ENCODE results near the gene BTBD6.

BTBD6 gene

DNA sequence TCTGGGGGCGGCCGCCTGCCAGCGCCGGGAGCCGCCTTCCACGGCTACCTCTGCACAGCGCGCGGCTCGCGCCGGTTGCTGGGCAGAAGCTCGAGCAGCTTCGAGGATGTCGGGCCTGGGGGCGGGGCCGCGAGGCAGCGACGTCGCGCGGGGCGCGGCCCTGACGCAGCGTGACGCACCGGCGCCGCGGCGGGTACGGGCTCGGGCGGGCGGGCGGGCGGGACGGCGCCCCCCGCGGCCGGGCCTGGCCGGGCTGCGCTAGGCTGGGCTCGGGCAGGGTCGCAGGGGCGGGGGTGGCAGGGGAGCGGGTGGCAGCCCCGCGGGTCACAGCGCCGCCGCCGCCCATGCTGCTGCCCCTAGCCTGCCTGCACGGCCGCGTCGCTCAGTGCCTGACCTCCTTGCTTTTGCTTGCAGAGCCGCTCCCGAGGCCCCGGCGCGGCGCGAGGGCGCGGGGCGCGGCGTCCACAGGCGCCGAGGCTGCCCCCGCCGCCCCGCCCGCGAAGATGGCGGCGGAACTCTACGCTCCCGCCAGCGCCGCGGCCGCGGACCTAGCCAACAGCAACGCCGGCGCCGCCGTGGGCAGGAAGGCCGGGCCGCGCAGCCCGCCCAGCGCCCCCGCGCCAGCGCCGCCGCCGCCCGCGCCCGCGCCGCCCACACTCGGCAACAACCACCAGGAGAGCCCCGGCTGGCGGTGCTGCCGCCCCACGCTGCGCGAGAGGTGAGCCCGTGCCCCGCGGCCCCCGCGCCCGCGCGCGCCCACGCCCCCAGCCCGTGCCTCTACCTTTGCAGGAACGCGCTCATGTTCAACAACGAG is at the start of gene BTBD6:
BTBD6 (plus strand) TSS at position 166 of the 814 bp plus-strand sequence; CDS start at position 345, 179 bp downstream.
- H3K4me3 ChIP-seq (ENCODE audit: low read length): peak within 1 kb of the TSS; percentile 67
- TF ChIP-seq, protein P1, sequence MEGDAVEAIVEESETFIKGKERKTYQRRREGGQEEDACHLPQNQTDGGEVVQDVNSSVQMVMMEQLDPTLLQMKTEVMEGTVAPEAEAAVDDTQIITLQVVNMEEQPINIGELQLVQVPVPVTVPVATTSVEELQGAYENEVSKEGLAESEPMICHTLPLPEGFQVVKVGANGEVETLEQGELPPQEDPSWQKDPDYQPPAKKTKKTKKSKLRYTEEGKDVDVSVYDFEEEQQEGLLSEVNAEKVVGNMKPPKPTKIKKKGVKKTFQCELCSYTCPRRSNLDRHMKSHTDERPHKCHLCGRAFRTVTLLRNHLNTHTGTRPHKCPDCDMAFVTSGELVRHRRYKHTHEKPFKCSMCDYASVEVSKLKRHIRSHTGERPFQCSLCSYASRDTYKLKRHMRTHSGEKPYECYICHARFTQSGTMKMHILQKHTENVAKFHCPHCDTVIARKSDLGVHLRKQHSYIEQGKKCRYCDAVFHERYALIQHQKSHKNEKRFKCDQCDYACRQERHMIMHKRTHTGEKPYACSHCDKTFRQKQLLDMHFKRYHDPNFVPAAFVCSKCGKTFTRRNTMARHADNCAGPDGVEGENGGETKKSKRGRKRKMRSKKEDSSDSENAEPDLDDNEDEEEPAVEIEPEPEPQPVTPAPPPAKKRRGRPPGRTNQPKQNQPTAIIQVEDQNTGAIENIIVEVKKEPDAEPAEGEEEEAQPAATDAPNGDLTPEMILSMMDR (conservative IDR thresholded peaks at IDR 0.05; ENCODE audit: low read length): no peak
- DNase-seq (ENCODE audit: low read depth): peak; percentile 79

DNA sequence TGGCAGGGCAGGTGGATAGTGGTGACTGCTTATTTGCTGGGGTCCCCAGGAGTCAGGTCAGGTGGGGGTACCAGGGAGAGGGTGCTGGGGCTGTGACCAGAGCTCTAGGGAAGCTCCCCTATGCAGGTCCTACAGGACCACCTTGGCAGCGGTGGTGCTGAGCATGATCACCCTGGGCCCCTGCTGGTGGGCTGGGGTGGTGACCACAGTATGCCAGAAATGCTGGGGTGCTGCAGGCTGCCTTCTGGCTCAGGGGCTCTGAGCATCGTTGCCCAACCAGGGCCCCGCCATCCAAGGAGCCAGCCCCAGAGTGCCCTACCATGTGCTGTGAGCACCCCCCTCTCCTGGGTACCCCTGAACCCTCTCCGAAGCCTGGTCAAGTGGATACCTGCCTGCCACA is 49.7 kb upstream of the BTBD6 start:
- no peak for DNase-seq (ENCODE audit: low read depth)
- no peak overlapping the region for H3K4me3 ChIP-seq (ENCODE audit: low read length)
- TF ChIP-seq, protein P1 (conservative IDR thresholded peaks at IDR 0.05; ENCODE audit: low read length): no peak

DNA sequence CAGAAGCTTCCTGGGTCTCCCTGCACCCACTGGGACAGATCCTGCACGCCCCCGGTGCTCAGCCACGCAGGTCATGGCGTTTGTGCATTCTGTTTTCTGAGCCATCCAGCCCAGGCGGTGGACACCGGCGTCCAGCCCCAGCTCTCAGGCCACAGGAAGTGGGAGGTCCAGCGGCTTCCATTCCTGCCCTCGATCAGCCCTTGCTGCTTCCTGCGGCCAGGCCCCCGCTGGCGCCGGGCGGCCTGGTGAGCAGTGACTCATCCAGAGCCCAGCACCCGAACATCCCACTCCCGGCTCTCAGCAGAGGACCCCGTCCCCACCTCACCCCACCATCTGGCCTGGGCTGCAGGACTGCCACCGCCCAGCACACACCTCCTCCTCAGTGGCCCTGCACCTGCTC is 49.2 kb upstream of the BTBD6 start:
- TF ChIP-seq, protein P1 (conservative IDR thresholded peaks at IDR 0.05; ENCODE audit: low read length): no peak

DNA sequence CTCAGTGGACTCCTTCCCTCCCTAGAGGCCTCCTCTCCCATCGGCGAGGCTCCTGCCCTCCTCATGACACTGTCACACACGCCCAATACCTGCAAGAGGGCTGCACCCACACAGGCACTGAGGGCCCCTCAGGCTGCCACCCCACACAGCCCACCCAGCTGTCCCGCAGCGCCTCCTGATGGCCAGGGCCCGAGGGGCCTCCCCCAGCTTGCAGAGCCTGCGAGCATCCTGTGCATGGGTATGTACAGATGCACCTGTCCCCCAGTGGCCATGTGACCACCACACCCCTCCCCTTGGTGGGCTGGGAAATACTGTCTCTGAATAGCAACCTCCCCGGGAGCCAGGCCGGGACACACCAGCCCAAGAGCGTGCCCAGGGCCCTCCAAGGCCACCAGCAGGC is 48.3 kb upstream of the BTBD6 start:
- TF ChIP-seq, protein P1 (conservative IDR thresholded peaks at IDR 0.05; ENCODE audit: low read length): no peak
- DNase-seq (ENCODE audit: low read depth): no peak
- H3K4me3 ChIP-seq (ENCODE audit: low read length): no peak overlapping the region

More for the DNA sequence above, 49.2 kb upstream of the BTBD6 start:
- no peak for DNase-seq (ENCODE audit: low read depth)
- H3K4me3 ChIP-seq (ENCODE audit: low read length): no peak overlapping the region

DNA sequence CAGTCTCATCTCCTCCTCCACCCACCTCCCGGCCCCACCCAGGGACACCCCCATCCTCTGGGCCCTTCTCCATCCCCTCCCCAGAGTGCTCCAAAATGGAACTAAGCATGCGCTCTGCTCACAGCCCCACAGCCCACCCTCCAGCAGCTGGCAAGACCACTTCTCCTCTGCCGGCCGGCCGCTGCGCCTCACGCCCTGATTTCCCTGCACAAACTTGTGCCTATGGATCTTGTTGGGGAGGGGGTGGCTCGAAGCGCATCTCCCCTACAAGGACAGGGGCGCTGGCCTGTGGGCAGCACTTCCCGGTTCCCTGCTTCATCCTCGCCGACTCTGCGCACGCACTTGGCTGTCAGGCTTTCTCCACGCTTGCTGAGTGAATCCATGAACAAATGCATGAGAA is 47.7 kb upstream of the BTBD6 start:
- no peak overlapping the region for H3K4me3 ChIP-seq (ENCODE audit: low read length)
- TF ChIP-seq, protein P1 (conservative IDR thresholded peaks at IDR 0.05; ENCODE audit: low read length): no peak
- no peak for DNase-seq (ENCODE audit: low read depth)

DNA sequence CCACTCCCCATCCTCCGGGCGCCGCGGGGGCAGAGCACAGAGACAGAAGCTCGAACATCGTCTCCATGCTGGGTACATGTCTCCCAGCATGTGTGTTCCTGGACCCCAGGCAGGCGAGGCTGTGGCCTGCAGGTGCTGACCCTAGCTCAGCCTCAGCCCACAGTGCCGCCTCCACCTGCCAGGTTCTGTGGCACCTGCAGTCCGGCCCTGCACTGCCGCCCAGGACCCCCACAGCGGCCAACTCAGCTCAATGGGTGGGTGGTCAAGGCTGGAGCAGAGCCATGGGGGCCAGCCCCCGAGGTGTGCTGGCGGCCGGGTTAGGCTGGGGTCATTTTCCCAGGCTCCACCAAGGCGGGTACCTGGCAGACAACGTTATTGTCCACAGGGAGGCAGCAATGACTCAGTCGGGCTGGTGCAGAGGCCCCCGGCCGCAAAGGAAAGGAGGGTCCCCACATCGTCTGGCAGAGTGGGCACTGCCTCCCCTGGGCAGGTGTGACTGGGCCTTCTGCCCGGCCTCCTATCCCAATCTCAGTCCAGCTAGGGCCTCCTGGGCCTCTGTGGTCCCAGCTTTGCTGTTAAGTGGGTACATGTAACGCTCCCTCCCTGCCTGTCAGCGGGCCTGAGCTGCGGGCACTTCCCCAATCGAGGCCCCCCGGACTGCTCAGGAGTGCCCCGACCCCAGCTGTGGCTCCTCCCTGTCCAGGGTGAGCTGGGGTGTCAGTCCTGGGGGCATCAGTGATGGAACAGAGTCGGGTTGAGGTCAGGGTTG is 47.0 kb upstream of the BTBD6 start:
- TF ChIP-seq, protein P1 (conservative IDR thresholded peaks at IDR 0.05; ENCODE audit: low read length): no peak
- H3K4me3 ChIP-seq (ENCODE audit: low read length): no peak overlapping the region
- DNase-seq (ENCODE audit: low read depth): no peak

Data from AG10803 (cell line).